ENCODE measurements around the gene CCDC91.

Gene CCDC91

GRCh38 chr12:28219827-28220226 lies 29.6 kb downstream of the CCDC91 start:
- no peak for TF ChIP-seq CTCF (conservative IDR thresholded peaks at IDR 0.05)
- no peak overlapping the region for H3K27ac ChIP-seq

- TF ChIP-seq CTCF (conservative IDR thresholded peaks at IDR 0.05), result no peak
- H3K27ac ChIP-seq, result no peak overlapping the region
These were observed 31.9 kb downstream of the CCDC91 start for GRCh38 chr12:28222081-28222700.

- TF ChIP-seq CTCF (conservative IDR thresholded peaks at IDR 0.05), result no peak
- no peak overlapping the region for H3K27ac ChIP-seq
These were observed 32.8 kb downstream of the CCDC91 start for GRCh38 chr12:28223025-28223554.

GRCh38 chr12:28223858-28224257 lies 33.6 kb downstream of the CCDC91 start:
- TF ChIP-seq CTCF (conservative IDR thresholded peaks at IDR 0.05), result no peak
- no peak overlapping the region for H3K27ac ChIP-seq

- H3K27ac ChIP-seq, result no peak overlapping the region
- no peak for TF ChIP-seq CTCF (conservative IDR thresholded peaks at IDR 0.05)
These were observed 36.4 kb downstream of the CCDC91 start for GRCh38 chr12:28226705-28227104.

GRCh38 chr12:28227251-28227650 lies 37.0 kb downstream of the CCDC91 start:
- TF ChIP-seq CTCF (conservative IDR thresholded peaks at IDR 0.05), result no peak
- no peak overlapping the region for H3K27ac ChIP-seq

- TF ChIP-seq CTCF (conservative IDR thresholded peaks at IDR 0.05), result no peak
These were observed 41.0 kb downstream of the CCDC91 start for GRCh38 chr12:28231248-28231647.

More at GRCh38 chr12:28231248-28231647, 41.0 kb downstream of the CCDC91 start:
- H3K27ac ChIP-seq, result no peak overlapping the region; the same call in 1 of the 2 replicates
